ENCODE results near the gene CCL24. TPM values are rescaled to one million over a fixed set of nuclear protein-coding genes. Genes with fewer than 3 reads are reported as not detected.

The CCL24 gene
- total RNA-seq, 6 experiments from 2014 or later, result 1.1 to 1.2 TPM; not detected in 4

DNA sequence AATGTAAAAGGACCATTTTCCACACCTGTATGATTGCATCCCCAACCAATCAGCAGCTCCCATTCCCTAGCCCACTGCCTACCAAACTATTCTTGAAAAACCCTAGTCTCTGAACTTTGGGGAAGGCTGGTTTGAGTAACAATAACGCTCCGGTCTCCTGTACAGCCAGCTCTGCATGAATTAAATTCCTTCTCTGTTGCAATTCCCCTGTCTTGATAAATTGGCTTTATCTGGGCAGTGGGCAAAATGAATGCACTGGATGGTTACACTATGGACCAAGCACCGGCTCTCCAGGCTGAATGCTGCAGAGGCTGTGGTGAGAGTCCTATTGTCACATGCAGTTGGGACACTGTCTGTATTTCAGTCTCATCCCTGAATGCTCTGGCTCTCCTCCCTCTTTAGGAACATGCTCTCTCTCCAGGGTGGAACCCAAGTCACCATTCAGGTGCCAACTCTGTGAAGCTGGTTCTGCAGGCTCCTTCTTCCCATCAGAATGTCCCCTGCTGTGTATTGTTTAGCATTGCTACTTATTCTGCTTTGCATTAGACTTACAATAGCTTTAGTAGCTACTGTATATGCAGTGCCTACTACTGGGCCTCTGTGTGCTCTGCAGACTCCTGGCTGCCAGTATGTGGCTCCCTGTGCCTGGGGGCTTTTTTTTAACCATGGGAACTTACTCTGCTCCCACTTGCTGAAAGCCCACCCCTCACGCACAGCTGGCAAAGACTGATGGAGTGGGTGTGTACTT, 6.9 kb downstream of the CCL24 start:
- H3K9me3 ChIP-seq, result peaks cover 0 to 3% (median 0%) of the 10 kb centered on the region in 4 donors
- DNase-seq (no peak), ATAC-seq (no peak)
- no peaks in the 10 kb centered on the region for H3K27me3 ChIP-seq
- TF ChIP-seq, protein P1, sequence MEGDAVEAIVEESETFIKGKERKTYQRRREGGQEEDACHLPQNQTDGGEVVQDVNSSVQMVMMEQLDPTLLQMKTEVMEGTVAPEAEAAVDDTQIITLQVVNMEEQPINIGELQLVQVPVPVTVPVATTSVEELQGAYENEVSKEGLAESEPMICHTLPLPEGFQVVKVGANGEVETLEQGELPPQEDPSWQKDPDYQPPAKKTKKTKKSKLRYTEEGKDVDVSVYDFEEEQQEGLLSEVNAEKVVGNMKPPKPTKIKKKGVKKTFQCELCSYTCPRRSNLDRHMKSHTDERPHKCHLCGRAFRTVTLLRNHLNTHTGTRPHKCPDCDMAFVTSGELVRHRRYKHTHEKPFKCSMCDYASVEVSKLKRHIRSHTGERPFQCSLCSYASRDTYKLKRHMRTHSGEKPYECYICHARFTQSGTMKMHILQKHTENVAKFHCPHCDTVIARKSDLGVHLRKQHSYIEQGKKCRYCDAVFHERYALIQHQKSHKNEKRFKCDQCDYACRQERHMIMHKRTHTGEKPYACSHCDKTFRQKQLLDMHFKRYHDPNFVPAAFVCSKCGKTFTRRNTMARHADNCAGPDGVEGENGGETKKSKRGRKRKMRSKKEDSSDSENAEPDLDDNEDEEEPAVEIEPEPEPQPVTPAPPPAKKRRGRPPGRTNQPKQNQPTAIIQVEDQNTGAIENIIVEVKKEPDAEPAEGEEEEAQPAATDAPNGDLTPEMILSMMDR (IDR thresholded peaks at IDR 0.05), result no peak
- TF ChIP-seq POLR2A (IDR thresholded peaks at IDR 0.05), result no peak
- intact Hi-C loops (cut with DNase I), result no loop called here
- no peak overlapping the region for H3K27ac ChIP-seq
- H3K4me1 ChIP-seq, result no peaks in the 10 kb centered on the region
- H3K4me3 ChIP-seq, result no peak overlapping the region
- H3K36me3 ChIP-seq, result no peaks in the 10 kb centered on the region
- 86% methylated on average over 1 of the region's 4 CpGs for WGBS (ENCODE audit: insufficient coverage, low coverage, low lambda C conversion rate, missing lambda C conversion rate)

DNA sequence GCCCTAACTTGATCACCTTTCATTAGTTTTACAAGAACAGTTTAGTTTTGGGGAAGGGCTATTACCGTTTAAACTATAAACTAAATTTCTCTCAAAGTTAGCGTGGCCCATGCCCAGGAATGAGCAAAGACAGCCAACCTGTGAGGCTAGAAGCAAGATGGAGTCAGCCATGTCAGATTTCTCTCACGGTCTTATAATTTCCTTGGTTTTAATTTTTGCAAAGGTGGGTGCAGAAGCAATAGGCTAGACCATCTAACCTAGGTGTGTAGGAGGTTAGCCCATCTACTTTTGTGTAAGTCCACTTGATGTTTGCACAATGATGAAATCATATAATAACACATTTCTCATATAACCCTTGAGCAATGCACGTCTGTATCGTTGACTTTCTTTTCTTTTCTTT, 8.9 kb downstream of the CCL24 start:
- H3K4me1 ChIP-seq, result no peaks in the 10 kb centered on the region
- WGBS (ENCODE audit: insufficient coverage, low coverage, low lambda C conversion rate, missing lambda C conversion rate), result 63% methylated on average over 5 of the region's 5 CpGs
- no peak overlapping the region for H3K27ac ChIP-seq
- TF ChIP-seq, protein P1 (IDR thresholded peaks at IDR 0.05), result no peak
- TF ChIP-seq POLR2A (IDR thresholded peaks at IDR 0.05), result no peak
- peaks cover 0 to 3% (median 0%) of the 10 kb centered on the region in 4 donors for H3K9me3 ChIP-seq
- no peak overlapping the region for H3K4me3 ChIP-seq
- H3K36me3 ChIP-seq, result no peaks in the 10 kb centered on the region
- ATAC-seq (no peak), DNase-seq (no peak)
- H3K27me3 ChIP-seq, result no peaks in the 10 kb centered on the region
- intact Hi-C loops (cut with DNase I), result no loop called here

DNA sequence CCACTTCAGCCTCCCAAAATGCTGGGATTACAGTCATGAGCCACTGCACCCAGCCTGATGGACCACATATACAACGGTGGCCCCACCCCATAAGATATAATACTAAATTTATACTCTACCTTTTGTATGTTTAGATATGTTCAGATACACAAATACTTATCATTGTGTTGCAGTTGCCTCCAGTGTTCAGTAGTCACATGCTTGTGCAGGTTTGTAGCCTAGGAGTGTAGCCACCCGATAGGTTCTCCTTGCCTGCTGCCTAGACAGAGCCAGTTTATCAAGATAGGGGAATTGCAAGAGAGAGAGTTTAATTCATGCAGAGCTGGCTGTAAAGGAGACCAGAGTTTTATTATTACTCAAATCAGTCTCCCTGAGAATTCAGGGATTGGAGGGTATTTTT, 9.6 kb downstream of the CCL24 start:
- intact Hi-C loops (cut with DNase I), result no loop called here
- DNase-seq, result no peak
- H3K27ac ChIP-seq, result no peak overlapping the region
- TF ChIP-seq POLR2A (IDR thresholded peaks at IDR 0.05), result no peak
- TF ChIP-seq, protein P1 (IDR thresholded peaks at IDR 0.05), result no peak
- WGBS (ENCODE audit: insufficient coverage, low coverage, low lambda C conversion rate, missing lambda C conversion rate), result 85% methylated on average over 2 of the region's 2 CpGs
- H3K9me3 ChIP-seq, result peaks cover 0 to 3% (median 0%) of the 10 kb centered on the region in 4 donors
- no peak for ATAC-seq
- no peaks in the 10 kb centered on the region for H3K36me3 ChIP-seq
- no peaks in the 10 kb centered on the region for H3K27me3 ChIP-seq
- no peaks in the 10 kb centered on the region for H3K4me1 ChIP-seq
- H3K4me3 ChIP-seq, result no peak overlapping the region

DNA sequence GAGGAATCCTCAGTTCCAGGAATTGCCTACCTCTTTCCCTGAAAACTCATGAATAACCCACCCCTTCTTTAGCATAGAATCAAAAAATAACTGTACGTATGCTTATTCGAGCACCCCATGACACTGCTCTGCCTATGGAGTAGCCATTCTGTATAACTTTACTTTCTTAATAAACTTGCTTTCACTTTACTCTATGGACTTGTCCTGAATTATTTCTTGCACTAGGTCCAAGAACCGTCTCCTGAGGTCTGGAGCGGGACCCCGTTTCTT, 11.1 kb downstream of the CCL24 start:
- no peak for DNase-seq
- H3K9me3 ChIP-seq, result peaks cover 0 to 3% (median 0%) of the 10 kb centered on the region in 4 donors
- intact Hi-C loops (cut with DNase I), result no loop called here
- ATAC-seq, result no peak
- TF ChIP-seq POLR2A (IDR thresholded peaks at IDR 0.05), result no peak
- TF ChIP-seq, protein P1 (IDR thresholded peaks at IDR 0.05), result no peak
- H3K27me3 ChIP-seq, result no peaks in the 10 kb centered on the region
- no peak overlapping the region for H3K4me3 ChIP-seq
- H3K27ac ChIP-seq, result no peak overlapping the region
- 85% methylated on average over 5 of the region's 5 CpGs for WGBS (ENCODE audit: insufficient coverage, low coverage, low lambda C conversion rate, missing lambda C conversion rate)
- H3K4me1 ChIP-seq, result no peaks in the 10 kb centered on the region
- no peaks in the 10 kb centered on the region for H3K36me3 ChIP-seq

Data from right lobe of liver (tissue), 6 donors.